ENCODE results near the gene ASPG. TPM values are rescaled to one million over a fixed set of nuclear protein-coding genes. Genes with fewer than 3 reads are reported as not detected.

The ASPG gene
- total RNA-seq, 2 experiments from 2014 or later = not detected

GRCh38 chr14:104090071-104090748 lies 4.7 kb downstream of the ASPG start:
- Histone ChIP-seq H3K4me3 (ENCODE audit: low read length) (no peak overlapping the region), H3K36me3 (ENCODE audit: insufficient read depth, low read length) (no peaks in the 10 kb centered on the region), H3K27ac (ENCODE audit: low read depth in 1 of 2, low read length in 2 of 2) (no peak overlapping the region), H3K4me1 (ENCODE audit: insufficient read depth, low read length) (peaks cover 17% of the 10 kb centered on the region), H3K9me3 (ENCODE audit: control insufficient read depth in 1 of 2, insufficient read depth in 1 of 2, low read length in 2 of 2) (peaks cover 0 to 5% of the 10 kb centered on the region in 2 experiments), H3K27me3 (ENCODE audit: control insufficient read depth in 1 of 2, insufficient read depth in 2 of 2, low read length in 2 of 2) (peaks cover 8 to 9% of the 10 kb centered on the region in 2 experiments)
- no peaks in the 10 kb centered on the region for H3K36me3 Mint-ChIP-seq (ENCODE audit: low read depth)
- ChIA-PET POLR2A (no interaction called here), CTCF (no interaction called here)
- H3K27ac Mint-ChIP-seq = no peak overlapping the region
- H3K9me3 Mint-ChIP-seq = no peaks in the 10 kb centered on the region
- peaks cover 7% of the 10 kb centered on the region for H3K27me3 Mint-ChIP-seq
- no peak for TF ChIP-seq CTCF (IDR thresholded peaks at IDR 0.05)
- DNase-seq (no peak), ATAC-seq (ENCODE audit: poor library complexity) (no peak)
- intact Hi-C loops (cut with DNase I, micrococcal nuclease) = loop anchor here (5.0 kb wide), 2 partner anchors 472 to 547 kb away; no protein-coding TSS in a partner anchor
- no peak overlapping the region for H3K4me3 Mint-ChIP-seq
- peaks cover 5% of the 10 kb centered on the region for H3K4me1 Mint-ChIP-seq (ENCODE audit: low read depth)

GRCh38 chr14:104091061-104091926 lies 5.8 kb downstream of the ASPG start:
- POLR2A ChIA-PET = no interaction called here
- Histone ChIP-seq H3K27ac (ENCODE audit: low read depth in 1 of 2, low read length in 2 of 2) (no peak overlapping the region), H3K27me3 (ENCODE audit: control insufficient read depth in 1 of 2, insufficient read depth in 2 of 2, low read length in 2 of 2) (peaks cover 3% of the 10 kb centered on the region in 2 experiments), H3K4me1 (ENCODE audit: insufficient read depth, low read length) (peaks cover 11% of the 10 kb centered on the region), H3K4me3 (ENCODE audit: low read length) (no peak overlapping the region), H3K36me3 (ENCODE audit: insufficient read depth, low read length) (no peaks in the 10 kb centered on the region), H3K9me3 (ENCODE audit: control insufficient read depth in 1 of 2, insufficient read depth in 1 of 2, low read length in 2 of 2) (no peaks in the 10 kb centered on the region)
- ATAC-seq (ENCODE audit: poor library complexity) = no peak
- no peak for DNase-seq
- CTCF ChIA-PET = no interaction called here
- no peak overlapping the region for H3K27ac Mint-ChIP-seq
- no peaks in the 10 kb centered on the region for H3K9me3 Mint-ChIP-seq
- no peaks in the 10 kb centered on the region for H3K36me3 Mint-ChIP-seq (ENCODE audit: low read depth)
- H3K27me3 Mint-ChIP-seq = peaks cover 7% of the 10 kb centered on the region
- intact Hi-C loops (cut with DNase I, micrococcal nuclease) = loop anchor here (5.0 kb wide), 2 partner anchors 471 to 546 kb away; no protein-coding TSS in a partner anchor
- no peak for TF ChIP-seq CTCF (IDR thresholded peaks at IDR 0.05)
- H3K4me1 Mint-ChIP-seq (ENCODE audit: low read depth) = peaks cover 5% of the 10 kb centered on the region
- no peak overlapping the region for H3K4me3 Mint-ChIP-seq

- DNase-seq = no peak
- CTCF ChIA-PET = interaction anchor here (1.5 kb wide), 1 partner anchor 14 kb away, joined by 4 read pairs; no protein-coding TSS in a partner anchor
Observed at GRCh38 chr14:104091927-104092771, 6.6 kb downstream of the ASPG start.

More at GRCh38 chr14:104091927-104092771, 6.6 kb downstream of the ASPG start:
- Histone ChIP-seq H3K27ac (ENCODE audit: low read depth in 1 of 2, low read length in 2 of 2) (no peak overlapping the region), H3K4me1 (ENCODE audit: insufficient read depth, low read length) (peaks cover 11% of the 10 kb centered on the region), H3K4me3 (ENCODE audit: low read length) (no peak overlapping the region), H3K9me3 (ENCODE audit: control insufficient read depth in 1 of 2, insufficient read depth in 1 of 2, low read length in 2 of 2) (no peaks in the 10 kb centered on the region), H3K27me3 (ENCODE audit: control insufficient read depth in 1 of 2, insufficient read depth in 2 of 2, low read length in 2 of 2) (no peaks in the 10 kb centered on the region), H3K36me3 (ENCODE audit: insufficient read depth, low read length) (no peaks in the 10 kb centered on the region)
- no peaks in the 10 kb centered on the region for H3K36me3 Mint-ChIP-seq (ENCODE audit: low read depth)
- intact Hi-C loops (cut with DNase I, micrococcal nuclease) = loop anchor here (5.0 kb wide), 2 partner anchors 470 to 545 kb away; no protein-coding TSS in a partner anchor
- H3K9me3 Mint-ChIP-seq = no peaks in the 10 kb centered on the region
- no peak for TF ChIP-seq CTCF (IDR thresholded peaks at IDR 0.05)
- no peak overlapping the region for H3K27ac Mint-ChIP-seq
- peaks cover 5% of the 10 kb centered on the region for H3K4me1 Mint-ChIP-seq (ENCODE audit: low read depth)
- H3K4me3 Mint-ChIP-seq = no peak overlapping the region
- POLR2A ChIA-PET = no interaction called here
- peaks cover 4% of the 10 kb centered on the region for H3K27me3 Mint-ChIP-seq
- no peak for ATAC-seq (ENCODE audit: poor library complexity)

Measured in CD4-positive, alpha-beta T cell (primary cell).